ENCODE results near the gene PRODH2. TPM values are rescaled to one million over a fixed set of nuclear protein-coding genes. Genes with fewer than 3 reads are reported as not detected.

PRODH2 gene
- total RNA-seq, 1 donor from 2014 or later = not detected

DNA sequence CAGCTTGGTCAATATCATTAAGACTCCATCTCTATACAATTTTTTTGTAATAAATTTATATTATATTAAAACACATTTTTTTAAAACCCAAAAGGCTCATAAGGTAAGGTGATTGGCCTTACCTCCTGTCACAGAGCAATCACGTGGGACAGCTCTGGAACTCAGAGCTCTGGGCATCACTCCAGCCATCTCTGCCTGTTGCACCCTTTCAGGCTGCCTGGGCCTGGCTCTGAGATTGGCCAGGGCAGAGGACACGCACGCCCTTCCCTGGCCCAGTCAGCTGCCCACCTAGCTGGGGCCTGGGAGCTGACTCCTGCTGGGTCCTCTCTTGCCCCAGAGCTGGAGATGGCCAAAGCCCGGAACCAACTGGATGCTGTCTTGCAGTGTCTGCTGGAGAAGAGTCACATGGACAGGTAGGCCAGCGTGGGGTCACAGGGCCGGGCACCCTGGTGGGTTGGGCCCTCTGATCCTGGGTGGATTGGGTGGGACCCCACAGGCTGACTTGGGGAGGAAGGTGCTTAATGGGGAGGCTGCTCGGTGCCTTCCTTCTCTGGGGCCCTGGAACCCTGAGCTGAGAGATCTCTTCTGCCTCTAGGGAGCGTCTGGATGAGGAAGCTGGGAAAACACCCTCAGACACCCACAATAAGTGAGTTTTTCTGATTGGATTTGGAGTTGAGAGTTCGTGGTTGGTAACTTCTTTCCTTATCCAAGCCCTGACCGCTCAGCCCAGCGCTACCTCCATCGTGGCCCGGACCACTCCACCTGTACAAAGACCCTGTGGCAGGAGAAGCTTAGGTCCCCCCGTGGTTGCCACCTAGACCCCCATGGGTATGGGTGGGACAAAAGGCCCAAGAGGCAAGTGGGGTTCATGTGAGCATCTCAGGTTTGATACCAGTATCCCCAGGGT, 60.6 kb downstream of the PRODH2 start:
- Mint-ChIP-seq H3K27ac (no peak overlapping the region), H3K4me1 (ENCODE audit: low read depth) (peaks cover 36% of the 10 kb centered on the region), H3K27me3 (ENCODE audit: insufficient read depth) (no peaks in the 10 kb centered on the region), H3K4me3 (no peak overlapping the region), H3K36me3 (ENCODE audit: low read depth) (peaks cover 18% of the 10 kb centered on the region), H3K9me3 (no peaks in the 10 kb centered on the region)
- intact Hi-C loops (cut with micrococcal nuclease) = no loop called here
- DNase-seq (ENCODE audit: low spot score) = no peak

DNA sequence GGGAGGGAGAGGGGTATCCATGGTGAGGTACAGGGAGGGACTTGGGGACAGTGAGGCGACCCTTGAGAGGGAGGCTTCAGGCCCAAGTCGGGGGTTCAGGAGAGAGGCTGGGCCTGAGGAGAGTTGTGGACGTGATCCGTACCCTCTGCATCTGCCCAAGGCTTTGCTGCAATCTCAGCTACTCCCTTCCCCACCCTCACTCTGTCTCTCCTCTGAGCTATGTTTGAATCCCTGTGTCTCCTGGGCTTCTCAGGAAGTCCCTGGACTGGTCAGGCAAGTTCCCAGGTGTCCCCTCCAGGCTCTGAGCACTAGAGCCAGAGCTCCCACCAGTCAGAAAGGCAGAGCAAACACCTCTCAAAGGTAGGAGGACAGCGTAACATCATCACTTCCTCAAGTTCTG, 62.5 kb downstream of the PRODH2 start:
- Mint-ChIP-seq H3K4me1 (ENCODE audit: low read depth) (peaks cover 38% of the 10 kb centered on the region), H3K27ac (peak overlapping the region; percentile 44), H3K27me3 (ENCODE audit: insufficient read depth) (peaks cover 2% of the 10 kb centered on the region), H3K4me3 (peak overlapping the region; percentile 62), H3K9me3 (no peaks in the 10 kb centered on the region), H3K36me3 (ENCODE audit: low read depth) (peaks cover 17% of the 10 kb centered on the region)
- intact Hi-C loops (cut with micrococcal nuclease) = no loop called here
- no peak for DNase-seq (ENCODE audit: low spot score)

Other genes with a start within 250 kb of the PRODH2 start
- not detected in 2 replicates for gene ATP4A, start 249.2 kb downstream of the PRODH2 start, total RNA-seq
- not detected in 2 replicates for gene PMIS2, start 226.7 kb downstream of the PRODH2 start, total RNA-seq
- gene HAUS5, start 200.1 kb downstream of the PRODH2 start, total RNA-seq = 41.0 and 48.4 TPM in 2 replicates
- gene RBM42, start 183.8 kb downstream of the PRODH2 start, total RNA-seq = 105 and 118 TPM in 2 replicates
- 0.98 and 1.0 TPM in 2 replicates for gene ETV2, start 171.1 kb downstream of the PRODH2 start, total RNA-seq
- gene COX6B1, start 164.5 kb downstream of the PRODH2 start, total RNA-seq = 434 and 451 TPM in 2 replicates
- gene UPK1A, start 146.3 kb downstream of the PRODH2 start, total RNA-seq = 0.41 and 0.51 TPM in 2 replicates
- gene ZBTB32, start 108.3 kb downstream of the PRODH2 start, total RNA-seq = 126 TPM in 2 replicates
- 61.9 and 65.2 TPM in 2 replicates for gene KMT2B, start 94.8 kb downstream of the PRODH2 start, total RNA-seq
- gene IGFLR1, start 70.4 kb downstream of the PRODH2 start, total RNA-seq = 105 and 106 TPM in 2 replicates
- 28.1 and 29.7 TPM in 2 replicates for gene U2AF1L4, start 67.4 kb downstream of the PRODH2 start, total RNA-seq
- 50.6 and 54.6 TPM in 2 replicates for gene PSENEN, start 67.2 kb downstream of the PRODH2 start, total RNA-seq
- 9.3 and 9.8 TPM in 2 replicates for gene LIN37, start 64.3 kb downstream of the PRODH2 start, total RNA-seq
- gene HSPB6, start 55.8 kb downstream of the PRODH2 start, total RNA-seq = 0.78 TPM in 1 of 2 replicates, not detected in the other
- gene PROSER3, start 54.7 kb downstream of the PRODH2 start, total RNA-seq = 39.5 and 45.1 TPM in 2 replicates
- gene ARHGAP33, start 37.3 kb downstream of the PRODH2 start, total RNA-seq = 24.5 and 25.8 TPM in 2 replicates
- gene NPHS1, start 39.7 kb upstream of the PRODH2 start, total RNA-seq = 0.05 TPM in 1 of 2 replicates, not detected in the other
- 1.7 TPM in 2 replicates for gene KIRREL2, start 44.1 kb upstream of the PRODH2 start, total RNA-seq
- gene APLP1, start 55.7 kb upstream of the PRODH2 start, total RNA-seq = 2.3 and 2.4 TPM in 2 replicates
- 163 and 164 TPM in 2 replicates for gene NFKBID, start 87.7 kb upstream of the PRODH2 start, total RNA-seq
- gene HCST, start 89.7 kb upstream of the PRODH2 start, total RNA-seq = 58.5 and 62.2 TPM in 2 replicates
- gene TYROBP, start 95.5 kb upstream of the PRODH2 start, total RNA-seq = not detected in 2 replicates
- 11.6 and 13.6 TPM in 2 replicates for gene LRFN3, start 123.5 kb upstream of the PRODH2 start, total RNA-seq
- 21.2 and 24.5 TPM in 2 replicates for gene SDHAF1, start 182.3 kb upstream of the PRODH2 start, total RNA-seq
- gene SYNE4, start 196.0 kb upstream of the PRODH2 start, total RNA-seq = 1.7 and 1.8 TPM in 2 replicates
- 48.3 and 60.6 TPM in 2 replicates for gene ALKBH6, start 201.4 kb upstream of the PRODH2 start, total RNA-seq
- gene CLIP3, start 220.0 kb upstream of the PRODH2 start, total RNA-seq = 2.2 and 4.4 TPM in 2 replicates
- gene THAP8, start 241.4 kb upstream of the PRODH2 start, total RNA-seq = 1.6 TPM in 2 replicates
- 22.0 and 24.9 TPM in 2 replicates for gene WDR62, start 242.1 kb upstream of the PRODH2 start, total RNA-seq

Data from activated T-helper 1 cell treated with anti-CD3 and anti-CD28 coated beads, Interleukin-12 subunit alpha, Interleukin-12 subunit beta, Interleukin-2, Interleukin-4 antibody, amounts not matched to agents 30 ng/mL and 10 ng/mL and 1 ng/mL, durations not matched to agents 14 hours and 24 hours and 36 hours (primary cell).